GM21447 (cell line): ENCODE results near the gene SLC6A16.
"Not testable (repeated sequence)": the region's sequence is repeated elsewhere in the genome, so short reads cannot be mapped to it uniquely, and the experiment has no call there.

ENCODE experiments used
- ATAC-seq: cut with Tn5 transposase; IDR thresholded peaks from one replicate; pipeline ENCODE4 v1.9.1; 2021; ENCODE audit not compliant: unreplicated experiment

SLC6A16 gene

GRCh38 chr19:49282184-49282583 lies 42.8 kb downstream of the SLC6A16 start:
- ATAC-seq, result no peak

GRCh38 chr19:49272204-49272603 lies 52.8 kb downstream of the SLC6A16 start:
- ATAC-seq, result no peak

GRCh38 chr19:49271080-49271753 lies 53.8 kb downstream of the SLC6A16 start:
- ATAC-seq, result no peak

GRCh38 chr19:49266409-49266808 lies 58.6 kb downstream of the SLC6A16 start:
- not testable (repeated sequence) for ATAC-seq

DNA sequence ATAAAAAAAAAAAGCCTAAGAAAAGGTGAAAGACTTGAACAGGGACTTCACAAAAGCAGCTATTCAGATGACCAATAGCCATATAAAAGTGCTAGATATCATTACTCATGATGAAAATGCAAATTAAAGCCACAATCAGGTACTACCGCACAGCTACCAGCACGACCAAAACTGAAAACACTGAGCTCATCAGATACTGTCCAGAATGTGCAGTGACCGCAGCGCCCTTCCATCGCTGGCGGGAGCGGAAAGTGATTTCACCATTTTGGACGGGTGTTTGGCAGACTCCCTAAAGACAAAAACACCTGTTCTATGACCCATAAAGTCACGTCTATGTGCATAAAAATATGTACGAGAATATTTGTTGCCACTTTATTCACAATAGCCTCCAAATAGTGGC lies 60.7 kb downstream of the SLC6A16 start:
- no peak for ATAC-seq

DNA sequence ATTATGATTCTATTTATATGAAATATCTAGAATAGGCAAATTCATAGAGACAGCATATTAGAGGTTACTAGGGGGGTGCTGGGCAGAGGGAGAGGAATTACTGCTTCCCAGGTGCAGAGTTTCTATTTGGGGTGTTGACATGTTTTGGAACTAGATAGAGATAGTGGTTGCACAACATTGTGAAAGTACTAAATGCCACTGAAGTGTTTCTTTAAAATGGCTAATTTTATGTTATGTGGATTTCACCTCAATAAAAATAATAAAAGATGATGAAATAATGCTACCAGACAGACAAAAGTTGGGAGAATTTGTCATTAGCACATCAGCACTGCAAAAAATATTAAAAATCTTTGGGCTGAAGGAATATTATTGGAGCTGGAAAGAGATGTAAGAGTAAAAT lies 63.4 kb downstream of the SLC6A16 start:
- ATAC-seq, result no peak

DNA sequence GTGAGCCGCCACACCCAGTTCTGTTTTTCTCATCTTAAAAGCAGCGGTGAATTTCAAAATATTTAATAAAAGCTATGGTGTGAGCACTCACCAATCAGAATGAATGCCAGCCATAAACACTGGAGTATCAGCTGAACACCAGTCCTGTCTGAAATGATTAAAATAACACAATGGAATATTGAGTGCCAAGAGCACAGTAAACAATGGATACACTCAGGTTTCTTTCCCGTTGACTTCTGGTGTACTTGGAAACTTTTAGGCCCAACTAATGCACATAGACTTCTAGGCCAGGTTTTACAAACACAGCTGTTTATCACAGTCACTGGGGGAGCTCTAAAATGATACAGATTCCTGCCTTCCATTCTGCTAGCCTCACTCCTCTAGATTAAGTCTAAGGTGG lies 68.3 kb downstream of the SLC6A16 start:
- no peak for ATAC-seq

- no peak for ATAC-seq
These were observed 69.3 kb downstream of the SLC6A16 start for GRCh38 chr19:49255674-49256073.

DNA sequence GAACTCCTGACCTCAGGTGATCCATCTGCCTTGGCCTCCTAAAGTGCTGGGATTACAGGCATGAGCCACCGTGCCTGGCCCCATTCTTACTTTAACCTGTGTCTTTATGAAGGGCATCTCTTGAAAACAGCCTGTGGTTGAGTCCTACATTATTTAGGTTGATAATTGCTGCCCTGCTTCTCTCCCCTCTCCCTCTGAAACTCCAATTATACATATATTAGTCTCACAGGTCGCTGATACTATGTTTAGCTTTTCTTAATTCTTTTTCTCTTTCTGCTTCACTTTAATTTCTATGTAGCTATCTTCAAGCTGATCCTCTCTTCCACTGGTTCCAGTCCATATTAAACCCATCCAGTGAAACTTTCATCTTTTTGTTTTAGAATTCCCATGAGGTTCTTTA lies 75.1 kb downstream of the SLC6A16 start:
- no peak for ATAC-seq

GRCh38 chr19:49247676-49248075 lies 77.3 kb downstream of the SLC6A16 start:
- ATAC-seq, result no peak

DNA sequence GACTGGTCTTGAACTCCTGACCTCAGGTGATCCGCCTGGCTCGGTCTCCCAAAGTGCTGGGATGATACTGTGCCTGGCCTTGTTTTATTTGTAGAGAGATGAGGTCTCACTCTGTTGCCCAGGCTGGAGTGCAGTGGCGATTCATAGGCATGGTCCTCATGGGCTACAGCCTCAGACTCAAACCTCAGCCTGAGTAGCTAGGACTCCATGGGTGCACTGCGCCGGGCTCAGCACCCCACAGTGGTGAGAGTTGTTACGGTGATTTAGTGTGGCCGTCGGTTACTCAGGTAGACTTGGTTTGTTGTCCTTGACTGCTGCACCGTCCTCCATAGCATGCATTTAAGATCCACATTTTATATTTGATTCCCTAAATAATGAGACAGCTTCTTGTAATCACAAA lies 80.7 kb downstream of the SLC6A16 start:
- no peak for ATAC-seq

DNA sequence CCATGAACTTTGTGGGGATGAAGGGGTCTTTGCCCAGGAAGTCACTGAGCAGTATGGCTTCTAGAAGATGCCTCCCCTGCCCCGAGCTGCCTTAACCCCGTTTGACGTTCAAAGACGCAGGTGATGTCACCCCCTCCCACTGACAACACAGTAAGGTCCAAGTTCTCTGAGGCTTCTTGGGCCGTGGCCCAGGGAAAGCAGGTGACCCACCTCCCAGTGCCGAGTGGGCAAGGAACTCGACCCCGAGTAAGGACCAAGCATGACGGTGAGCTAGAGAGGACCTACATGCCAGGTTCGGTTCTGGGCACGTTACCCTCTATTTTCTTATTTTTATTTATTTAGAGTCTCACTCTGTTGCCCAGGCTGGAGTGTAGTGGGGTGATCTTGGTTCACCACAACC lies 81.3 kb downstream of the SLC6A16 start:
- no peak for ATAC-seq

DNA sequence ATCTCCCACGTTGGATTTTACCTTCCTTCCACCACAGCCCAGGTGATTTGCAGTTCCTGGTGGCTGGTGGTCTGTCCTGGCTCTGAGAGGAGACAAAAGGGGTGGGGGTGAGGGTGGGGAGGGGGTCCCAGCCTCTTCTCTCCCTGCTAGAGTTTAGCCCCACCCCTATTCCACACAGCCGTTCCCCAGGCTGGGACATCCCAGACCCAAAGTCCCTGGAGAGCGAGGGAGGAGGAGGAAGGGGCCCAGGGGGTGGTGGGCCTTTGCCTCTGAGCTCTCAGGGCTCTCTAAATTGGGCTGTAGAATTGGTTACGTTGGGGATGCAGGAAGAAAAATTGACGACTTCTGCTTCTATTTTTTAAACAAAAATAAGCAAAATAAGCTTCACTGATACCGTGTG lies 81.9 kb downstream of the SLC6A16 start:
- ATAC-seq, result no peak

DNA sequence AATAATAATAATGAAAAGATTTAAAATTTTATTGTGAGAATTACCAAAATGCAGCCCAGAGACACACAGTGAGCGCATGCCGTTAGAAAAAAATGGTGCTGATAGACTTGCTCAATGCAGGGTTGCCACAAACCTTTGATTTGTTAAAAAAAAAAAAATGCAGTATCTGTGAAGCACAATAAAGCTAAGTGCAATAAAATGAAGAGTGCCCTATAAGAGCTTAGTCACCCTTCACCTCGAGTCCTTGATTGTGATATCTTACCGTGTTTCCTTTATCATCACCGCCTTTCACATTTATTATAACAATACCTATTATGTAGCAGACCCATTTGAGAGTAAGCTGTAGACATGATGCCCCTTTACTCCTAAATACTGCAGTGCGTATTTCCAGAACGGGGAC lies 83.2 kb downstream of the SLC6A16 start:
- no peak for ATAC-seq
